GM12864 (cell line): ENCODE measurements around the gene GPR176.

Experiments used
- DNase-seq: peaks from one replicate; pipeline ENCODE4 v3.0.0-alpha.2; 2011; ENCODE audit warnings: low read depth
- H3K4me3 ChIP-seq: 2 replicates; pipeline ENCODE4 v1.5.1; 2011; ENCODE audit warnings: mild to moderate bottlenecking, low read depth, low read length, control low read depth
- CTCF ChIP-seq: IDR thresholded peaks from 2 replicates; pipeline ENCODE4 v1.5.1; 2011; ENCODE audit warnings: low read depth, mild to moderate bottlenecking, moderate library complexity, low read length, control low read depth, inconsistent platforms; ENCODE audit errors: missing control alignments

Gene GPR176

DNA sequence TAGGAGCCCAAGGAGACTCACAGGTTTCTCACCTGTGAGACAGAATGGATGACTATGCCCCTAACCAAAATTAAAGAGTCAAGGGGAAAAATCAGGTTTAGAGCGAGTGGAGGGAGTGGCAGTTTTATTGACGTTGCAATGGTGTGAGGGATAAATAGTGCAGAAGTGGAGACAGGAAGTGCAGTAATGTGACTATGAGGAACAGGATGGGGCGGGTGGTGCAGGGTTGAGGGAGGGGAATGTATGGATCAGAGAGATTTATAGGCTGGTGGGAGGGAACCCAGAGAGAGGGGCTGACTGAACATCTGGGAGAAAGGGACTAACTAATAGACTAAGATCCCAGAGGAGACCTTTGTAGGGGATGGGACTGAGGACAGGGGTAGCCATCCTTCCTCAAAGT lies 40.3 kb upstream of the GPR176 start:
- H3K4me3 ChIP-seq, result no peak overlapping the region
- DNase-seq, result no peak

GRCh38 chr15:39959411-39959810 lies 39.3 kb upstream of the GPR176 start:
- TF ChIP-seq CTCF, result no peak
- no peak overlapping the region for H3K4me3 ChIP-seq
- no peak for DNase-seq

More for the DNA sequence above, 40.3 kb upstream of the GPR176 start:
- no peak for TF ChIP-seq CTCF

GRCh38 chr15:39957481-39957880 lies 37.4 kb upstream of the GPR176 start:
- no peak for DNase-seq
- no peak for TF ChIP-seq CTCF
- no peak overlapping the region for H3K4me3 ChIP-seq

- no peak for TF ChIP-seq CTCF
- H3K4me3 ChIP-seq, result no peak overlapping the region
- DNase-seq, result no peak
Observed at GRCh38 chr15:39953521-39953920, 33.5 kb upstream of the GPR176 start.

- no peak for DNase-seq
- no peak overlapping the region for H3K4me3 ChIP-seq
- no peak for TF ChIP-seq CTCF
Observed at GRCh38 chr15:39951561-39951960, 31.5 kb upstream of the GPR176 start.

DNA sequence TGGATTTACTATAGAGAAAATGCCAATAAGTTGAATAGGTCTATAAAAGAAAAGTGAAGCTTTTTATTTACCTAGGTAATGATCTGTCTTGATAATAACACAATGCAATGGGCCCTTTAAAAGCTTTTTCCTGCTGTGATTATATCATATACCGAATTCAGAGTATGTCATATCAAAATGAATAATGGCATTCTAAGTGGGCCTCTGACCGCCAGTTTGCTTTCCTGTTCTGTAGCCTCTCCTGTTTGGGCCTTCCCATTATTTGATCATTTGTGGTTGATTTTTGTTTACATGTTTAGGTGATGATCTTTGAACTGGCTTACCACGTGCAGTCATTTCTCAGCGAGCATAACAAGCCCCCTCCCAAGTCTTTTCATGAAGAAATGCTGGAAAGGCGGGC lies 28.8 kb upstream of the GPR176 start:
- no peak overlapping the region for H3K4me3 ChIP-seq
- no peak for TF ChIP-seq CTCF
- no peak for DNase-seq

DNA sequence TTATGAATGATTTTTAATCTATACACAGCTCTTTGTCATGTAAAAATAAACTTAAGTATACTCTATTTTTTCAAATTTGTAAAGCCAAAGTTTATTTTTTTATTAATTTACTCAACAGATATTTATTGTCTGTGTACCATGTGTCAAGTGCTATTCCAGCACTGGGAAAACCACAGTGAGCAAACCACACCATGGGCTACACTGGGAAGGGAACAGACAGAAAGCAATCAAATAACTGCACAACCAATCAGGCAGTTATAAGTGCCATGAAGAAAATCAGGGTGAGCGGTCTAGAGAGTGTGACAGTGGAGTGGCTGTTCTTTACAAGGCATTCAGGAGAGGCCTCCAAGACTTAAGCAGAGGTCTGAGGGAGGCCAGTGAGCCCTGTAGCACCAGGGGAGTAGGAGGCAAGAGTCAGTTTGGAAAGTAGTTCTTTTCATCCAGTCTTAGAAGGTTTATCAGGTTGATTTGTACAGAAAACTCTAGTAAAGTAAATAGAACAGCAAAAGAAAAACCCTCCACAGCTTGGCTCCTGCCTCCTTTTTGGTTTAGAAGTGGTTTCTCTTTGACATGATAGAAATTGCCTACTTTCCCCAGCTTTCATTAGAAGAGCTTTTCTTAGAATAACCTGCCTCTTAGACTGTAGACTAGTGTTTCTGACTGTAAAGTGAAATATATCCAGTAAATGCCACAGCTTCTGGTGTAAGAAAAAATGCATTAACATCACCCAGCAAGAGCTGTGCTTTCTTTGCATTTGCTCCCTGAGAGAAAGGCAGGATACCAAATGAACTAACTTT lies 27.5 kb upstream of the GPR176 start:
- TF ChIP-seq CTCF, result no peak

More for the DNA sequence above, 27.5 kb upstream of the GPR176 start:
- DNase-seq, result no peak
- H3K4me3 ChIP-seq, result no peak overlapping the region
